DOHH2 (cell line): ENCODE results near the gene PDE6G.

ENCODE experiments used
- CTCF ChIP-seq: fragments of 200-600 bp; sonication (generic); IDR thresholded peaks from one replicate; pipeline ENCODE4 v1.5.1; 2014; ENCODE audit warnings: antibody characterized with exemption, mild to moderate bottlenecking, low read depth, low read length; ENCODE audit not compliant: poor library complexity, severe bottlenecking
- EZH2phosphoT487 ChIP-seq: fragments of 200-600 bp; sonication (generic); IDR thresholded peaks from 2 replicates; pipeline ENCODE4 v1.6.1; 2017; ENCODE audit warnings: borderline replicate concordance, mild to moderate bottlenecking, antibody characterized with exemption, low read length, moderate library complexity, mixed read lengths

DNA sequence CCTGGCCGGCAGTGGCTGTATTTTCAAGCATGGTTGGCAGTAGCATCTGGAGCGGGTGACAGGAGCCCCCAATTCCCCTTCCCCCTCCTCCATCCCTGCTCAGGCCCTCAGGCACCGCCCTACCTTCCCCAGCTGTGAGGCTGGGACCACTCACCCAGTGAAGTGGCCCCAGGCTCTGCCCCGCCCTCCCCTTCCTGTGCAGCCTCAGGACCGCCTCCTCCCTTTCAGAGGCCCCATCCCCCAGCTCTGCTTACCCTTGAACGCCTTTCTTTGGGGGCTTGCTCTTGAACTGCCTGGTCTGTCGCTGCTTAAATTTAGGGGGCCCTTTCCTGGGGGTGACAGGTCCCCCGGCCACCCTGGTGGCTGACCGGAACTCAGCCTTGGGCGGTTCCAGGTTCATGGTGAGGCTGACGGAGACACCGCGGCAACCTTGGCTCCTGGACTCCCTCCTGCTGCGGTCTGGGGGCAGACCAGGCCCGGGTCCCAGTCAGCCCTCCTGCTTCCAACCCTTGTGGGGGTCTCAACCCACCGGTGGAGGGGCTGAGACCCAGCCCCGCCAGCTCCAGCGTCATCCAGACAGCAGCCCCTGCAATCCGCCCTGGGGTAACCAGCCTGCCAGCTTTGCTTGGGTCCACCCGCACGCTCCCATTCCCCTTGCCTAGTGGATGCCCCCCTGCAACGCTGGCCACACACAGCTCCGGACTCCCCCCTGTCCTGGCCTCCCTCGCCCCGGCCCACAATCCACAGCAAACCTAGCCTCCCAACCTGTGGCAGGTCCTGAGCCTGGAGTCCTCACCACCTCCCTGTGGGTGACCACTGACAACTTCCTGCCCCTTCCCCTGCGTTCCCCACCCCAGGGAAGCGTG is 3.2 kb downstream of the PDE6G start:
- TF ChIP-seq CTCF (no peak), EZH2phosphoT487 (no peak)
